Panc1 (cell line): Measurements from ENCODE around the gene EMILIN2. TPM values are rescaled to one million over a fixed set of nuclear protein-coding genes. Genes with fewer than 3 reads are reported as not detected.

Source experiments
- ATAC-seq: fragments of 200-7000 bp; cut with Tn5 transposase; 2 replicates; pipeline ENCODE4 v1.9.1; 2020; ENCODE audit warnings: mild to moderate bottlenecking, moderate library complexity
- BruUV-seq: library from RNA; stranded (reverse); fragments of 400-500 nt; replicated peaks from 2 replicates; lab custom pipeline; 2021; lab: Mats Ljungman, UMichigan
- CTCF ChIA-PET: fragments of 300-600 bp; sonication (Branson Sonifier 250); formaldehyde crosslinking; loops from one replicate; lab custom pipeline; 2022; ENCODE audit warnings: antibody characterized with exemption; lab: Charles Lee
- POLR2A ChIA-PET: fragments of 300-600 bp; sonication (Branson Sonifier 250); formaldehyde crosslinking; loops from one replicate; lab custom pipeline; 2022; ENCODE audit warnings: antibody characterized with exemption; lab: Charles Lee
- DNase-seq: peaks from one replicate; pipeline ENCODE4 v3.0.0-alpha.2; 2010; ENCODE audit warnings: low read depth, low spot score
- H3K27ac ChIP-seq: 2 replicates; pipeline ENCODE4 v1.5.1; 2011; ENCODE audit warnings: mild to moderate bottlenecking, low read length, inconsistent platforms
- H3K27me3 ChIP-seq: fragments of 200-500 bp; sonication (Bioruptor generic); 2 replicates; pipeline ENCODE4 v1.6.0; 2014; ENCODE audit warnings: low read length, inconsistent platforms; ENCODE audit not compliant: control insufficient read depth, insufficient read depth
- H3K36me3 ChIP-seq: fragments of 200-500 bp; sonication (Bioruptor generic); 2 replicates; pipeline ENCODE4 v1.5.1; 2014; ENCODE audit warnings: inconsistent platforms, mild to moderate bottlenecking, low read length, moderate library complexity; ENCODE audit not compliant: control insufficient read depth, insufficient read depth
- H3K4me1 ChIP-seq: 2 replicates; pipeline ENCODE4 v1.5.1; 2011; ENCODE audit warnings: inconsistent platforms, mild to moderate bottlenecking, low read length, moderate library complexity; ENCODE audit not compliant: control insufficient read depth, insufficient read depth
- H3K4me3 ChIP-seq, 2 experiments: 2 replicates each; pipeline ENCODE4 v1.5.1; 2011 to 2012; ENCODE audit warnings: low read depth in 2 of 2, low read length in 2 of 2, mild to moderate bottlenecking in 2 of 2, inconsistent platforms in 1 of 2, moderate library complexity in 1 of 2
- H3K9me3 ChIP-seq: fragments of 200-500 bp; sonication (Bioruptor generic); 2 replicates; pipeline ENCODE4 v1.5.1; 2014; ENCODE audit warnings: low read depth, mild to moderate bottlenecking, inconsistent platforms, low read length, moderate library complexity; ENCODE audit not compliant: control insufficient read depth, insufficient read depth
- POLR2AphosphoS5 ChIP-seq: IDR thresholded peaks from 2 replicates; pipeline ENCODE4 v1.6.1; 2012; ENCODE audit warnings: mild to moderate bottlenecking, low read depth, low read length, moderate library complexity
- SIN3A ChIP-seq: IDR thresholded peaks from 2 replicates; pipeline ENCODE4 v1.6.1; 2012; ENCODE audit warnings: low read depth, mild to moderate bottlenecking, low read length, moderate library complexity, borderline replicate concordance; ENCODE audit not compliant: insufficient read depth
- TCF7L2 ChIP-seq: IDR thresholded peaks from 2 replicates; pipeline ENCODE4 v1.6.1; 2011; ENCODE audit warnings: mild to moderate bottlenecking, low read depth, low read length, inconsistent platforms
- in situ Hi-C: cut with HindIII; loops from 2 replicates; pipeline ENCODE4 v1.10.0; 2016; ENCODE audit warnings: low sequenced_read_pairs, low pct_unique_long_range_greater_than_20kb
- intact Hi-C: fragments of 100-400 bp; cut with micrococcal nuclease; formaldehyde crosslinking; loops from one replicate; pipeline ENCODE4 v1.10.0; 2022; ENCODE audit not compliant: unreplicated experiment
- total RNA-seq: library from RNA; stranded (reverse); gene quantifications from one replicate; pipeline ENCODE4 v1.2.1, GENCODE V29; 2021; ENCODE audit not compliant: unreplicated experiment
- TF ChIP-seq, protein P1 (sequence below): fragments of 450-650 bp; IDR thresholded peaks from 2 replicates; pipeline ENCODE4 v1.5.1; 2017; ENCODE audit warnings: mild to moderate bottlenecking
- TF ChIP-seq, protein P2 (sequence below), 2 experiments: IDR thresholded peaks; 2 replicates each; pipeline ENCODE4 v1.6.1; 2011 to 2012; ENCODE audit warnings: low read depth in 2 of 2, control low read depth in 1 of 2, low read length in 1 of 2, mild to moderate bottlenecking in 1 of 2, moderate library complexity in 1 of 2; ENCODE audit not compliant: insufficient read depth in 1 of 2

The EMILIN2 gene
- total RNA-seq, 1 experiment from 2014 or later, result 18.3 TPM

DNA sequence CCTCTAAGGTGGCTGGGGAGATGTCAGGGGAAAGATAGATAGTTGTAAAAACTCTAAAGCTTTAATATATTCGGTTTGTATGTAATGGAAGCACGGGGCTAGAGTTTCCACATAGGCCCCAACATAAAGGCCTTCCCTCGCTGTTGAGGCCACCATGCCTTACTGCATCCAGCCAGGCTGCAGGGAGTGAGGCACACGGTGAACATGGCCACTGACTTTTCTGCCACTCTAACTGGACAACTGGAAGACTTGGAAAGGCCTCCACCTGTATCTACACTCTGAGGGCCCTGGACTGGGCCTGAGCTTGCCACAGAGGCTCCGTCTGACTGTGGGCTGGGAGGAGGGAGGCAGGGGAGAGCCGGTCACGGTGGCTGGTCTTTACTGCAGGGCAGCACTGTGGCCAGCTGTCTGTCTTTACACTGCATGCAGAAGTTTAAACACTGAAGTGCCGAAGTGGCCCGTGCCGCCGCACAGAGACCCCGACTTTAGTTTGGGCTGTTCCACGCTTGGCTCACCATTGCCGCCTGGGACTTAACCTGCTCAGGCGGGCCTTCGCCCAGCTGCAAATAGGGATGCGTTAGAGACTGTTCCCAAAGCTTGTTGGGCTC is 66.7 kb downstream of the EMILIN2 start:
- no peaks in the 10 kb centered on the region for H3K4me1 ChIP-seq
- TF ChIP-seq, protein P1, sequence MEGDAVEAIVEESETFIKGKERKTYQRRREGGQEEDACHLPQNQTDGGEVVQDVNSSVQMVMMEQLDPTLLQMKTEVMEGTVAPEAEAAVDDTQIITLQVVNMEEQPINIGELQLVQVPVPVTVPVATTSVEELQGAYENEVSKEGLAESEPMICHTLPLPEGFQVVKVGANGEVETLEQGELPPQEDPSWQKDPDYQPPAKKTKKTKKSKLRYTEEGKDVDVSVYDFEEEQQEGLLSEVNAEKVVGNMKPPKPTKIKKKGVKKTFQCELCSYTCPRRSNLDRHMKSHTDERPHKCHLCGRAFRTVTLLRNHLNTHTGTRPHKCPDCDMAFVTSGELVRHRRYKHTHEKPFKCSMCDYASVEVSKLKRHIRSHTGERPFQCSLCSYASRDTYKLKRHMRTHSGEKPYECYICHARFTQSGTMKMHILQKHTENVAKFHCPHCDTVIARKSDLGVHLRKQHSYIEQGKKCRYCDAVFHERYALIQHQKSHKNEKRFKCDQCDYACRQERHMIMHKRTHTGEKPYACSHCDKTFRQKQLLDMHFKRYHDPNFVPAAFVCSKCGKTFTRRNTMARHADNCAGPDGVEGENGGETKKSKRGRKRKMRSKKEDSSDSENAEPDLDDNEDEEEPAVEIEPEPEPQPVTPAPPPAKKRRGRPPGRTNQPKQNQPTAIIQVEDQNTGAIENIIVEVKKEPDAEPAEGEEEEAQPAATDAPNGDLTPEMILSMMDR, result no peak
- TF ChIP-seq, protein P2, sequence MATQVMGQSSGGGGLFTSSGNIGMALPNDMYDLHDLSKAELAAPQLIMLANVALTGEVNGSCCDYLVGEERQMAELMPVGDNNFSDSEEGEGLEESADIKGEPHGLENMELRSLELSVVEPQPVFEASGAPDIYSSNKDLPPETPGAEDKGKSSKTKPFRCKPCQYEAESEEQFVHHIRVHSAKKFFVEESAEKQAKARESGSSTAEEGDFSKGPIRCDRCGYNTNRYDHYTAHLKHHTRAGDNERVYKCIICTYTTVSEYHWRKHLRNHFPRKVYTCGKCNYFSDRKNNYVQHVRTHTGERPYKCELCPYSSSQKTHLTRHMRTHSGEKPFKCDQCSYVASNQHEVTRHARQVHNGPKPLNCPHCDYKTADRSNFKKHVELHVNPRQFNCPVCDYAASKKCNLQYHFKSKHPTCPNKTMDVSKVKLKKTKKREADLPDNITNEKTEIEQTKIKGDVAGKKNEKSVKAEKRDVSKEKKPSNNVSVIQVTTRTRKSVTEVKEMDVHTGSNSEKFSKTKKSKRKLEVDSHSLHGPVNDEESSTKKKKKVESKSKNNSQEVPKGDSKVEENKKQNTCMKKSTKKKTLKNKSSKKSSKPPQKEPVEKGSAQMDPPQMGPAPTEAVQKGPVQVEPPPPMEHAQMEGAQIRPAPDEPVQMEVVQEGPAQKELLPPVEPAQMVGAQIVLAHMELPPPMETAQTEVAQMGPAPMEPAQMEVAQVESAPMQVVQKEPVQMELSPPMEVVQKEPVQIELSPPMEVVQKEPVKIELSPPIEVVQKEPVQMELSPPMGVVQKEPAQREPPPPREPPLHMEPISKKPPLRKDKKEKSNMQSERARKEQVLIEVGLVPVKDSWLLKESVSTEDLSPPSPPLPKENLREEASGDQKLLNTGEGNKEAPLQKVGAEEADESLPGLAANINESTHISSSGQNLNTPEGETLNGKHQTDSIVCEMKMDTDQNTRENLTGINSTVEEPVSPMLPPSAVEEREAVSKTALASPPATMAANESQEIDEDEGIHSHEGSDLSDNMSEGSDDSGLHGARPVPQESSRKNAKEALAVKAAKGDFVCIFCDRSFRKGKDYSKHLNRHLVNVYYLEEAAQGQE (IDR thresholded peaks at IDR 0.05; ENCODE audit: insufficient read depth in 1 of 2, low read depth in 2 of 2, low read length in 1 of 2), result no peak
- no peak for TF ChIP-seq SIN3A
- TF ChIP-seq POLR2AphosphoS5, result no peak
- TF ChIP-seq TCF7L2, result no peak
- H3K36me3 ChIP-seq, result no peaks in the 10 kb centered on the region; the same call in none of the 2 replicates
- ChIA-PET CTCF (interaction anchor here (0.5 kb wide), 1 partner anchor 336 kb away, joined by 3 read pairs; no protein-coding TSS in a partner anchor), POLR2A (interaction anchor here (0.6 kb wide), 1 partner anchor 307 kb away, joined by 3 read pairs; no protein-coding TSS in a partner anchor)
- no peak overlapping the region for H3K4me3 ChIP-seq
- ATAC-seq (no peak), DNase-seq (no peak)
- in situ Hi-C loops, result no loop called here
- intact Hi-C loops, result no loop called here
- no TSS peak for BruUV-seq
- H3K27ac ChIP-seq, result no peak overlapping the region
- H3K9me3 ChIP-seq, result no peaks in the 10 kb centered on the region
- no peaks in the 10 kb centered on the region for H3K27me3 ChIP-seq

DNA sequence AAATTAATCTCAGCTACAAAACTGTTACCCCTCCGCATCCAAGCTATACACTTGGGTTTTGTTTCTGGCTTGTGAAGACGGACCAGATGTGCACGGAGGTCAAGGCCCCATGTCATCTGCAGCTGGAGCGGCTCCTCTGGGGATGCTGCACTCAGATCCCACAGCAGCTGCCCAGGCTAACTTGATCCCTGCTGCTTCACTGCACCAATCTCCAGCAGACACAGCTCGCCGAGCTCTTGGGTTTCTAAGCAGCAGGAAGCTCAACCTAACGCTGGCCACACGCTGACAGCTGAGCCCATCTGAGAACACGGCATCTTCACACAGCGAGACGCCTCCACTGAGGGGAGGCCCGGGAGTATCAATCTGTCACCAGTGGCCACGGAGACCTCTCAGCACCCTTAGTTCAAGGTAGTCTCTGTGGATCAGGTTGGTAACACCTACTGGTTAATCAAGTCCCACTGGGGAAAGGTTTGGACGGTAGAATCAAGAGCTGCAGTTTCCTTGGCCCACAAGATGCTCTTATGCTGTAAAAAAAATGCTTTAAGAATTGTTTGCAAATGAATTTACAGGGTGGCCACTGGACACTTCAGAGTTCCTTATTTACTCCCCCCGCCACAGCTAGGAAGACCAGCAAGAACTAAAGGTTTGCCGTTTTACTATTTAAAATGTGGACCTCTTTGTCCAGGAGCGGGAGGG is 67.5 kb downstream of the EMILIN2 start:
- intact Hi-C loops, result no loop called here
- Histone ChIP-seq H3K9me3 (no peaks in the 10 kb centered on the region), H3K27ac (no peak overlapping the region), H3K4me3 (no peak overlapping the region), H3K36me3 (peaks cover 3% of the 10 kb centered on the region), H3K4me1 (no peaks in the 10 kb centered on the region), H3K27me3 (no peaks in the 10 kb centered on the region)
- no peak for ATAC-seq
- CTCF ChIA-PET, result interaction anchor here (0.5 kb wide), 2 partner anchors 335 to 666 kb away, joined by 3 to 4 read pairs; no protein-coding TSS in a partner anchor
- in situ Hi-C loops, result no loop called here
- POLR2A ChIA-PET, result no interaction called here
- no TSS peak for BruUV-seq
- DNase-seq, result no peak
- TF ChIP-seq TCF7L2 (no peak), POLR2AphosphoS5 (no peak)
- TF ChIP-seq, protein P2 (IDR thresholded peaks at IDR 0.05; ENCODE audit: insufficient read depth in 1 of 2, low read depth in 2 of 2, low read length in 1 of 2), result no peak
- TF ChIP-seq, protein P1, result no peak
